ENCODE measurements around the gene HOXC6. TPM values are rescaled to one million over a fixed set of nuclear protein-coding genes. Genes with fewer than 3 reads are reported as not detected.

HOXC6 gene
- total RNA-seq: not detected

- DNase-seq (ENCODE audit: low spot score) (no peak), ATAC-seq (no peak)
Observed at GRCh38 chr12:54028314-54029201, at the start of gene HOXC6. TSS of gene HOXC6 (plus strand) at chr12:54028440. CDS start at chr12:54028522, 82 bp downstream.

DNA sequence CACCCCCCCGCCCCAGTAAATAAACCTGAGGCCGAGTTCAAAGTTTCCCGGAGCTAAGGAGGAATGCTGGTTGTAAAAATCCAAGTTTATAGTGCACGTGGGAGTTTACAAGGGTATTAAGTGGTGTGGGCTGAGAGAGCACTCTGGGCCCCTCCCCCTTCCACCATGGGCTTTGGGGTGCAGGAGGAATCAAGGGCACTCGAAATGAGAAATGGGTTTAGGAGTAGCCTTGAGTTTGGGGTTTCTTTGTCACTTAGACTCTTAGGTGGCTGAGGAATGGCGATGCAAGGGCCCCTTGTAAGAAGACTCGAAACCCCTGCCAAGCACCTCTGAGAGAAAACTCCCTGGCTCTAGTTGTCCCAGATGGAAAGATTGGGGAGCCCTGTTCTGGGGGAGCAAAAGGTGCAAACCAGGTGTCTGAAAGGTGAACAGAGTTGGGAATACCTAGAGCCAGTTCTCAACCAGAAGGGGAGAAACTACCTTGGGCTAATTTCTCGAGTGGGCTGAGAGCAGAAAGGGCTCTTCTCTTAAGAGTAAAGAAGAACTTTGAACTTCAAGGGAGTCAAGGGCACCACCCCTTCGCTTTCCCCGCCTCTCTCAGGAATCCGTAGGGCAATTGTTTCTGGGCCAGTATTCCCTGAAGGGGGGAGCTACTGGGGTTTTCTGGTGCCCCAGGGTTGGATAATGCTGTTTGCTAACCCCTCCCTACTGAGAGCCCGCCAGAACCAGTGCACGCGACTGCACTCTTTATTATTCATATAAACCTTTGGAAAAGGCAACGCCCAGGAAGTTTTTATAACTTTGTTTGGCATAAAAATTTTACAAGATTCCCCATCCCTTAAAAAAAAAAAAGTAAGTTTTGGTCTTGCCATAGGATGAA is 49.5 kb upstream of the HOXC6 start:
- DNase-seq (ENCODE audit: low spot score): no peak
- no peak for ATAC-seq

DNA sequence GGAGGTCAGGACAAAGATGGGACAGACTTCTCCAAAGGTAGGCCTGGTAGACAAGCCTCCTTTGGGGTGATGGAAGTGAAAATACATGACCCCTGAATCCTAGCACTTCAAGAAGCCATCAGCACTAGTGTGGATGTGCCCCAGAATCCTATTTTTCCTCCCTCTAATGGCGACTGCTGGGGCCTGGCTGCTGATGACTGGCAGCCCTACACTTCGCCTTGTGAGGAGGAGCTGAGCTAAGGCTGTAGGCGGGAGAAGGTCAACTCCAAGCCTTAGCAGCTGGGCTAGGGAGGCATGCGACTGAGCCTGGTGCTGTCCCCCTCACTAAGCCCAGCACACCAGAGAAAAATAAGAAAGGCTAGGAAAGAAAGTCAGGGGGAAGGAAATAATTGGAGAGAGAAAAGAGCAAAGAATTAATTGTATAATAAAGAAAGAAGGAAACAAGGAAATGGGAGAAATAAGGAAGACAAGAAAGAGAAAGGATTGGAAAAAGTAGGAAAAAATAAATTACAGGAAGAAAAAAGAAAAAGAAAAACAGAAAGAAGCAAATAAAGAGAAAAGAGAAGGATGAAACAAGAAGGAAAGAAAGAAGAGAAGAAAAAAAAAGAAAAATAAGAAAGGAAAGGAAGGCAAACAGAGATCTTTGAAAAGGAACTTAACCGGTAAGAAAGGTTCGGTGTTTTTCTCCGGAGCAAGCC is 48.0 kb upstream of the HOXC6 start:
- DNase-seq (ENCODE audit: low spot score): no peak
- no peak for ATAC-seq

DNA sequence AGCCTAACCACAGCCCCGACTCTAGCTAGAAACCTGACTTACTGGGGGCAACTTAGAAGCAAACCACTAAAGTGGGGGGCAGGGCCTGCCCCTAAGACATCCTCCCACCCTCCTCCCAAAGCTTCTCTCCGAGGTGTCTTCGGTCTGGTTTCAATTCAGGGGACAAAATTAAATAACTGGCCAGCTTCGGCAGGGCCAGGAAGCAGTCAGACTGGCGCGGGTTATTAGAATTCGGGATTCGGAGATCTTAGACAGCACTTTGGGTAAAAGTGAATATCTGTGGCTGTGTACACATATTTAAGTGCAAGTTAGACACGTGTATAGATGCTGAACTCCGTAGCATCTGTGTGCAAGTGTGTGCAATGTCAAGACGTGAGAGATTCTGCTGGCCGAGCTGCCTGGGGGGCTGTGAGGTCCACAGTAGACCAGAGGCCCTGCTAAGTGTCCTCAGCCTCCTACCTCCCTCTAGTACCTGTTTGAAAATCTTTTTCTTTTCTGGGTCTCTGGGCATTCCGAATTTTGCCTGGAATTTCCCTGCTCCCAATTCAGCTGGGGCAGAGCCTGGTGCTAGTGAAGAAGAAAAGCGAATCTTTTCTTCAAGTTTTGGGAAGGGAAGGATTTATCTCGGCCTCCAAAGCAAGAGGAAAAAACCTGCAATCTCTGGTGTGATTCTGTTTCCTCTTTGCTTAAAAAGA is 47.3 kb upstream of the HOXC6 start:
- no peak for DNase-seq (ENCODE audit: low spot score)
- no peak for ATAC-seq

- ATAC-seq (no peak), DNase-seq (ENCODE audit: low spot score) (no peak)
Observed at GRCh38 chr12:53981634-53982565, 46.3 kb upstream of the HOXC6 start.

- DNase-seq (ENCODE audit: low spot score) (no peak), ATAC-seq (no peak)
Observed at GRCh38 chr12:53982648-53983567, 45.3 kb upstream of the HOXC6 start.

DNA sequence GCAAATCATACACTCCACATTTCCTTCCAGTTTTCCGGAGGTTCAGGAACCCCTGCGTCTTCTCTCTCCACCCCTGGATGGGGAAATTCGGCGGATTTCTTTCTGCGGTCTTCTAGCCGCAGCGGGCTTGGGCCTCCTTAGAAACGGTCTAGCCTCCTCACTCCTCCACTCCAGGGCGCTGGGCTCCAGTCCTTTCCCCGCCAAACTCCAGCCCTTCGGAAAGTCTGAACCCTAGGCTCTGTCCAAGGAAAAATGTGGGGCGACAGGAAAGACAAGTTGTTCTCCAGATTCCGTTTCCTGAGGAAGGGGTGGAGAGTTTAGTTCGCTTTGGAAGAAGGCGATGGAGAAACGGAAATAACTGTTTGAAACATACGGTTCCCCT is 44.7 kb upstream of the HOXC6 start:
- DNase-seq (ENCODE audit: low spot score): no peak
- ATAC-seq: no peak

- ATAC-seq: no peak
- DNase-seq (ENCODE audit: low spot score): no peak
Observed at GRCh38 chr12:53983950-53984572, 44.2 kb upstream of the HOXC6 start.

GRCh38 chr12:53984901-53985691 is 43.1 kb upstream of the HOXC6 start, which contains the start of gene HOXC10:
TSS of gene HOXC10 (plus strand) at chr12:53985146. CDS start at chr12:53985260, 114 bp downstream.
- no peak for DNase-seq (ENCODE audit: low spot score)
- no peak for ATAC-seq

- ATAC-seq (no peak), DNase-seq (ENCODE audit: low spot score) (no peak)
Observed at GRCh38 chr12:53985692-53985993, 42.6 kb upstream of the HOXC6 start.

- ATAC-seq (peak; percentile 38), DNase-seq (ENCODE audit: low spot score) (no peak)
Observed at GRCh38 chr12:53985994-53986685, 42.1 kb upstream of the HOXC6 start.

DNA sequence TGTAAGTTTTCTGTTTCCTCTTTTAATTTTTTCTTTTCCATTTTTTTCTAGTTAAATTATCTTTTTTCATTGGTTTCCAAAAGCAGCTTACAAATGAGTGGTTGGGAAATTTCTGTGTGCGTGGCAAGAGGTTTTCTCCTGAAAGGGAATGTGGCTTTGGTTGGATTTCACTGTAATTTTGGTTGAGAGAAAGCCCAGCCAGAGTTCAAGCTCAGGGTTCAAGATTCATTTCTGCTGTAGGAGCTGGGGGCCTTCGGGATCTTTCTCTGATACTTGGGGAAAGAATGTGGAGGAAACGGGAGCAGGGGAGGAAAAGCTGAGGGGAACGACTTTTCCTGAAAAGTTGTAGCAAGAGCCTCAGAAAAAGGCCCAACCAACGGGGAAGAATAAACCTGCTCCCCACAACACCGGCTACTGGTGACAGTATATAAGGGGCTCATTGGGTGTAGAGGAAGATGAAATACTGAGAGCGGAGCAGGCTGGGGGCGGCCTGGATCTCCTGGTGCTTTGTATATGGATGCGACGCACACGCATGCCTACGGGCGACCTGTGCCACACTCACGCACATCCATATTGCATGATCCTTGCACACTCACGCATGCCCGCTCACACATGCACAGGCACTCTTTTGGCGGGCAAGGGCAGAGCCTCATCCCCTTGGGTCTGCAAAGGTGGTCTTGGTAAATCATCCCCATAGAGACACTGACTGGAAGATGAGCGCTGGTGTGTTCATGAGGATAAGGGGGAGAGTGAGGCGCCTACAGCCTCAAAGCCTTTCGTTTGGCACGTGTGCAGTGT is 41.4 kb upstream of the HOXC6 start:
- ATAC-seq (no peak), DNase-seq (ENCODE audit: low spot score) (no peak)

DNA sequence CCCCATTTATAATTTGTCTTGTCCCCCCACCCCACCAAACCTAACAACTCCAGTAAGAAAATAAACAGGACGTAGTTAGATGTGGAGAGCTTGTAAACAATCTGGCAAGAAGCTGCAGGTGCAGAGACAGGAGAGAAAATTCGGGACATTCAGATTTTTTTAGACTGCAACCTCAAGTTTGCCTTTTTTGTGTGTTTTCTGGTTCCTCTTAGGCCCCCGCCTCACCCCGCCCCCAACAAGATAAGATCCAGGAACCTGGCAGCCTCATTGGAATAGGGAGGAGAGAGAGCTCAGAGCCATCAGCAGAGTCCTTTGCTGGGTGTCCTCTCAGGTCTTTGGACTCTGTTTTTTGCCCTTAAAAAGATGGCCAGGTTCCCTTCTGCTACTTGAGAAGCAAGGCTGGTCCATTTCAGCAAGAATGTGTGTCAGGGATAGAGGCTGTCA is 40.4 kb upstream of the HOXC6 start:
- DNase-seq (ENCODE audit: low spot score) (no peak), ATAC-seq (no peak)

DNA sequence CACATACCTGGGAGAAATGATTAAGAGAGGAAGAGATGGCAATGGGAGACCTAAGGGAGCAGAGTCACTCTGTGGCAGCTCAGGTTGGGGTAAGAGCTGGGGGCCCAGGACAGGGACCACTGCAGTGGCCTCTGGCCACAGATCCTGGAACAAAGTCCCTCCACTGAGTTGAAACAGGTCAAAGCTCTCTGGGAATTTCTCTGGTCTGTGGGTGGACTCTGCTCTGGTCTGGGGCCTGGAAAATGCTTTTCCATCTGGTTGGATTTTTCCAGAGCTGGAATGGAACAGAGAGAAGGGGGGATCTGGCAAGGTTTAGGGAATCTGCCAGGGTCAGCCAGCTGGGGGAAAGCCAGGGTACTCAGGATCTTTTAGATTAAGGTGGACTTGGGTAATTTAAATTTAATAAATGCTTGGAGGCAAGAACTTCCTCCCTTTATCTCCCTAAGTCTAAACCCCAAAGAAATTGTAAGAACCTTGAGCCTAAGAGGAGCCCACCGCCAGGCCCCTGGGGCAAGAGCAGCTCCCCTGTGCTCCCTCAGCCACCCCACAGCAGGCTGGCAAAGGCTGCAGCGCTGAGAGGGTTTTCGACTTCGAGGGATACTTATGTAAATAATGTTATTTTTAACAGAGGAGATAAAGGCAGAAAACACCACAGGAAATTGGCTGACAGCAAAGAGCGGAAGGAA is 39.6 kb upstream of the HOXC6 start:
- DNase-seq (ENCODE audit: low spot score): no peak

More for the DNA sequence above, 39.6 kb upstream of the HOXC6 start:
- ATAC-seq: no peak

All from left lobe of liver (tissue), 2 donors.